Neural progenitor cell (in vitro differentiated cells): Measurements from ENCODE around the gene MYOM3. TPM values are rescaled to one million over a fixed set of nuclear protein-coding genes. Genes with fewer than 3 reads are reported as not detected.

Experiments
- DNase-seq: peaks from one replicate; pipeline ENCODE4 v3.0.0-alpha.2; 2016; ENCODE audit warnings: low spot score
- H2AFZ ChIP-seq: fragments of 200-600 bp; sonication (generic); replicated peaks from 2 replicates; pipeline ENCODE4 v1.6.1; 2016; ENCODE audit warnings: antibody characterized with exemption
- H3F3A ChIP-seq: fragments of 200-600 bp; sonication (generic); 2 replicates; pipeline ENCODE4 v1.6.1; 2016; ENCODE audit warnings: antibody characterized with exemption, low read depth
- H3K27ac ChIP-seq: fragments of 200-600 bp; sonication (generic); 2 replicates; pipeline ENCODE4 v1.5.1; 2016; ENCODE audit warnings: mild to moderate bottlenecking
- H3K27me3 ChIP-seq: fragments of 200-600 bp; sonication (generic); 2 replicates; pipeline ENCODE4 v1.6.1; 2016; ENCODE audit warnings: mild to moderate bottlenecking, moderate library complexity
- H3K36me3 ChIP-seq: fragments of 200-600 bp; sonication (generic); 2 replicates; pipeline ENCODE4 v1.5.1; 2016
- H3K4me1 ChIP-seq: fragments of 200-600 bp; sonication (generic); 2 replicates; pipeline ENCODE4 v1.6.1; 2016; ENCODE audit warnings: mixed run types
- H3K4me2 ChIP-seq: fragments of 200-600 bp; sonication (generic); 2 replicates; pipeline ENCODE4 v1.6.1; 2016
- H3K4me3 ChIP-seq: fragments of 200-600 bp; sonication (generic); 2 replicates; pipeline ENCODE4 v1.5.1; 2016
- H3K79me2 ChIP-seq: fragments of 200-600 bp; sonication (generic); 2 replicates; pipeline ENCODE4 v1.6.1; 2016; ENCODE audit warnings: low read depth
- H3K9ac ChIP-seq: fragments of 200-600 bp; sonication (generic); 2 replicates; pipeline ENCODE4 v1.6.1; 2016
- H3K9me3 ChIP-seq: fragments of 200-600 bp; sonication (generic); 2 replicates; pipeline ENCODE4 v1.5.1; 2016; ENCODE audit warnings: low read depth
- H4K20me1 ChIP-seq: fragments of 200-600 bp; sonication (generic); 2 replicates; pipeline ENCODE4 v1.6.1; 2016; ENCODE audit warnings: low read depth
- H3K27ac Mint-ChIP-seq: 3 replicates; pipeline ENCODE4 v1.8.0; 2021; ENCODE audit warnings: mixed read lengths
- H3K27me3 Mint-ChIP-seq: 2 replicates; pipeline ENCODE4 v1.8.0; 2022; ENCODE audit warnings: low read depth, mild to moderate bottlenecking, inconsistent platforms, moderate library complexity, mixed read lengths; ENCODE audit not compliant: insufficient read depth
- H3K36me3 Mint-ChIP-seq: 3 replicates; pipeline ENCODE4 v1.8.0; 2021; ENCODE audit warnings: mixed read lengths
- H3K4me1 Mint-ChIP-seq: 3 replicates; pipeline ENCODE4 v1.8.0; 2021; ENCODE audit warnings: mixed read lengths
- H3K4me3 Mint-ChIP-seq: 3 replicates; pipeline ENCODE4 v1.8.0; 2021; ENCODE audit warnings: mild to moderate bottlenecking, moderate library complexity, mixed read lengths
- H3K9me3 Mint-ChIP-seq: 3 replicates; pipeline ENCODE4 v1.8.0; 2020; ENCODE audit warnings: mixed read lengths
- EZH2 ChIP-seq: fragments of 200-600 bp; sonication (generic); IDR thresholded peaks from 2 replicates; pipeline ENCODE4 v1.6.1; 2017; ENCODE audit warnings: antibody characterized with exemption, mild to moderate bottlenecking, moderate library complexity
- EZH2phosphoT487 ChIP-seq: fragments of 200-600 bp; sonication (generic); IDR thresholded peaks from 2 replicates; pipeline ENCODE4 v1.6.1; 2017; ENCODE audit warnings: antibody characterized with exemption
- total RNA-seq: library from RNA; depleted of rRNA; stranded (reverse); fragments of >200 nt; gene quantifications from 2 replicates; pipeline ENCODE4 v1.2.3, GENCODE V29; 2015; ENCODE audit warnings: low replicate concordance
- TF ChIP-seq, protein P1 (sequence below): fragments of 200-600 bp; sonication (generic); IDR thresholded peaks from 2 replicates; pipeline ENCODE4 v1.5.1; 2017; ENCODE audit warnings: antibody characterized with exemption, mild to moderate bottlenecking

The MYOM3 gene
- total RNA-seq, 1 donor from 2014 or later, result not detected

DNA sequence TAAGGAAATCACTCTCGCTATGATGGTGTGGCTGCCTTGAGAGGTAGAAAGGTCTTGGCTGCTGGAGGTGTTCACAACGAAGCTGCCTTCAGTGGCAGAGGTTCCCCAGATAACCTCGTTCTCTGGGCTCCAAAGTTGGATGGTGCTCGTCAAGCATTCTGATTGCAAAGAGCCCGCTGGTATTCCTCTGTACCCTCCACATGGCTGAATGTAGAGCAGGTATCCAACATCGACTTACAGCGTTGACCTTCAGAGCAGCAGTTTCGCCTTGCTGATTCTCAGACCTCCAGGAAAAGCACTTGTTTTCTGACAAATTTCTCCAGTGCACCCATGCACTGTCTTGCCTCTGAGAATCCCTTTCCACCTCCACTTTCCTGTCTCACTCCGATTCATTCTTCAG, 35.3 kb upstream of the MYOM3 start:
- H3K9ac ChIP-seq, result no peak overlapping the region
- Mint-ChIP-seq H3K4me1 (peaks cover 15% of the 10 kb centered on the region), H3K36me3 (no peaks in the 10 kb centered on the region), H3K27ac (no peak overlapping the region), H3K9me3 (no peaks in the 10 kb centered on the region), H3K4me3 (no peak overlapping the region), H3K27me3 (peaks cover 8% of the 10 kb centered on the region)
- peaks cover 8% of the 10 kb centered on the region for H3K4me1 ChIP-seq
- no peaks in the 10 kb centered on the region for H3K79me2 ChIP-seq
- no peaks in the 10 kb centered on the region for H4K20me1 ChIP-seq
- no peaks in the 10 kb centered on the region for H3K9me3 ChIP-seq
- no peak for DNase-seq
- no peak overlapping the region for H3K4me2 ChIP-seq
- no peaks in the 10 kb centered on the region for H3K27me3 ChIP-seq
- no peaks in the 10 kb centered on the region for H3K36me3 ChIP-seq
- H3K27ac ChIP-seq, result no peak overlapping the region
- H3K4me3 ChIP-seq, result no peak overlapping the region
- H2AFZ ChIP-seq, result no peak overlapping the region
- peaks cover 16% of the 10 kb centered on the region for H3F3A ChIP-seq
- TF ChIP-seq, protein P1, sequence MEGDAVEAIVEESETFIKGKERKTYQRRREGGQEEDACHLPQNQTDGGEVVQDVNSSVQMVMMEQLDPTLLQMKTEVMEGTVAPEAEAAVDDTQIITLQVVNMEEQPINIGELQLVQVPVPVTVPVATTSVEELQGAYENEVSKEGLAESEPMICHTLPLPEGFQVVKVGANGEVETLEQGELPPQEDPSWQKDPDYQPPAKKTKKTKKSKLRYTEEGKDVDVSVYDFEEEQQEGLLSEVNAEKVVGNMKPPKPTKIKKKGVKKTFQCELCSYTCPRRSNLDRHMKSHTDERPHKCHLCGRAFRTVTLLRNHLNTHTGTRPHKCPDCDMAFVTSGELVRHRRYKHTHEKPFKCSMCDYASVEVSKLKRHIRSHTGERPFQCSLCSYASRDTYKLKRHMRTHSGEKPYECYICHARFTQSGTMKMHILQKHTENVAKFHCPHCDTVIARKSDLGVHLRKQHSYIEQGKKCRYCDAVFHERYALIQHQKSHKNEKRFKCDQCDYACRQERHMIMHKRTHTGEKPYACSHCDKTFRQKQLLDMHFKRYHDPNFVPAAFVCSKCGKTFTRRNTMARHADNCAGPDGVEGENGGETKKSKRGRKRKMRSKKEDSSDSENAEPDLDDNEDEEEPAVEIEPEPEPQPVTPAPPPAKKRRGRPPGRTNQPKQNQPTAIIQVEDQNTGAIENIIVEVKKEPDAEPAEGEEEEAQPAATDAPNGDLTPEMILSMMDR, result no peak
- no peak for TF ChIP-seq EZH2
- no peak for TF ChIP-seq EZH2phosphoT487

DNA sequence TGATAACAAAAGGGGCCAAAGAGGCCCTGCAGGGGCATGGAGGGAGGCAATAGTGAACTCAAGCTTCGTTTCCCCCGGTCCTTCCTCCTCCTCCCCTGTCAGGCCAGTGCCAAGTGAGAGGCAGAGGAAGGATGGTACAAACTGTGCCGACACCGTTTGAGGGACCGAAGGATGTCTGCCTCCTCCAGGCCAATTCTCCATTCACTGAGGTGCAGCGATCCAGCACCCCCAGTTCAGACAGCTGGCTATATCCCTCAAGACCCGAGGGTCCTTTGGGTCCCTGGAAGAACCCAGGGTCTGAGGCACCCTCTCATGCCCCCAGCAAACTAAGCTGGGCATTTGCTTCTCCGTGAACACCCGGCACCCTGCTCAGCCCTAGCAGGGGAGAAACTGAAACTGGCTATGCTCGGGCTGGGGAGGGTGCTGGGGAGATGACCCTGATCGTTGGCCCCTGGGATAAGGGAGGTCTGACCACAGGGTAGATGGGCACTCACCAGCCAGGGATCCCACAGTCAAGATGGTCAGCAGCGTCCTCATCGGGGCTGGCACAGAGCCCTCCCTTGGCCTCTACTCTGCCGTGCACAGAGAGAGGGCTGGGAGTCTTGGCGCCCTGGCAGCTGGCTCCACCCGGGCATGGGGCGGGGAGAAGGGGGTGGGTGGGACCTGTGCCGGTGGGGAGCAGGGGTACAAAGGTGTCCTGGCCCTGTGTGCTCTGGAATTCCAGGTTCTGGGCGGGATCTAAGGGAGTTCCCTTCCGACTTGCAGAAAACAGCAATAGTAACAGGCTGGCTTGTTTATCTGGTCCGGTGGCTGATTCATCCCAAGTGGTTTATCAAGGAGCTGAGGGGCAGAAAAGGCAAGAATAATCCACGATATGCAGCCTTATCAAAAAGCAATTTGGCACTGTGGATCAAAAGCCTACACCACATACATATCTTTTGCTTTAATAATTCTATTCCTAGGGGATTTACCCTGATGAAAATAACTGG, 30.9 kb upstream of the MYOM3 start, which contains the start of gene IL22RA1:
Gene IL22RA1, minus strand, starts transcription at position 595 of the 989 bp plus-strand sequence. Its CDS starts 58 bp downstream, at position 537.
- no peak within 1 kb of the TSS for H3K4me3 Mint-ChIP-seq
- H3K27ac Mint-ChIP-seq, result no peak within 1 kb of the TSS
- no peaks in the 10 kb centered on the region for H3K9me3 Mint-ChIP-seq
- no peak within 1 kb of the TSS for H2AFZ ChIP-seq
- no peaks in the 10 kb centered on the region for H3F3A ChIP-seq
- no peaks in the 10 kb centered on the region for H4K20me1 ChIP-seq
- no peaks in the 10 kb centered on the region for H3K36me3 Mint-ChIP-seq
- H3K27me3 Mint-ChIP-seq, result peaks cover 14% of the 10 kb centered on the region
- TF ChIP-seq, protein P1, result no peak
- TF ChIP-seq EZH2 (no peak), EZH2phosphoT487 (no peak)
- no peaks in the 10 kb centered on the region for H3K79me2 ChIP-seq
- H3K27me3 ChIP-seq, result no peaks in the 10 kb centered on the region
- DNase-seq, result no peak
- no peak within 1 kb of the TSS for H3K4me3 ChIP-seq
- H3K4me1 Mint-ChIP-seq, result peaks cover 2% of the 10 kb centered on the region
- H3K9me3 ChIP-seq, result no peaks in the 10 kb centered on the region
- H3K27ac ChIP-seq, result no peak within 1 kb of the TSS
- H3K9ac ChIP-seq, result no peak within 1 kb of the TSS
- H3K36me3 ChIP-seq, result no peaks in the 10 kb centered on the region
- no peak within 1 kb of the TSS for H3K4me2 ChIP-seq
- H3K4me1 ChIP-seq, result no peaks in the 10 kb centered on the region

DNA sequence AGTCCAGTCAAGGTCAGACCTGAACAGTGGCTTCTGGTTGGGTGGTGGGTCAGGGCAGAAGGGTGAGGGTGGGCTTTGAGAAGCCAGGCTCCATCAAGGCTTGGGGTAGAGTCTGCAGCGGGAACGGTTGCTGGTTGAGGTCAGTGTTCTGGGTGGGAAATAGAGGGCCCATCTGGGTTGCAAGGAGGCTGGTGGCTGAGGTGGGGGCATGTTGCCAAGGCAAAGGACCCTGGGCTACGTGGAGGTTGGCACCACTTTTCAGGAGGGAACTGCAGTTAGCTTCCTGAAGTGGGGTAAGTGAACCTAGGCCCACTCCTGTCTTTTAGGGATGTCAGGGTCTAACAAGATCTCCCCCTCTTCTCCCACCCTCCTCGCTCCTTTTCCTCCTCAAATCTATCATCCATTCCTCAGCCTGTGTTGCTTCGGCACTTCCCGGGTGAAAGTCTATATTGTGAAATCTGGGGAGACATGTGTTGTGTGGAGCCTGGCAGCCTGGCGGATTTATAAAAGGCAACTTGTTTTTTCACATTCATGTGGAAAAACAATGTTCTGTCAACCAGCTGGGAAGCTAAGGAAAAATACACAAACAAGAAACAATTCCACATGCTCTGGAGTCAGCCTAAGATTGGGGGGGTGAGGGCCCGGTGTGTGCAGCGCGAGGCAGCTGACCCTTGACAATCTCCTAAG, 29.5 kb upstream of the MYOM3 start:
- no peak overlapping the region for H3K9ac ChIP-seq
- H3K27ac ChIP-seq, result no peak overlapping the region
- H3K27me3 ChIP-seq, result no peaks in the 10 kb centered on the region
- DNase-seq, result no peak
- TF ChIP-seq, protein P1, result no peak
- no peak for TF ChIP-seq EZH2
- no peaks in the 10 kb centered on the region for H3F3A ChIP-seq
- Mint-ChIP-seq H3K4me1 (peaks cover 12% of the 10 kb centered on the region), H3K9me3 (no peaks in the 10 kb centered on the region), H3K36me3 (no peaks in the 10 kb centered on the region), H3K27me3 (peaks cover 11% of the 10 kb centered on the region), H3K4me3 (no peak overlapping the region), H3K27ac (peak overlapping the region; percentile 42)
- H2AFZ ChIP-seq, result no peak overlapping the region
- no peak overlapping the region for H3K4me3 ChIP-seq
- no peak overlapping the region for H3K4me2 ChIP-seq
- no peaks in the 10 kb centered on the region for H3K9me3 ChIP-seq
- no peaks in the 10 kb centered on the region for H3K79me2 ChIP-seq
- H3K36me3 ChIP-seq, result no peaks in the 10 kb centered on the region
- no peaks in the 10 kb centered on the region for H4K20me1 ChIP-seq
- H3K4me1 ChIP-seq, result no peaks in the 10 kb centered on the region
